NCI-H2107 treated with DMSO at 0.1 percent for 48 hours (cell line): ENCODE results near the gene TENT5D.
"Not testable (repeated sequence)": the region's sequence is repeated elsewhere in the genome, so short reads cannot be mapped to it uniquely, and the experiment has no call there.

ENCODE experiments used
- DNase-seq: peaks from one replicate; lab custom pipeline; 2025; ENCODE audit not compliant: unreplicated experiment; lab: John Stamatoyannopoulos, UW

TENT5D gene

GRCh38 chrX:80420147-80420546 lies at the start of gene TENT5D:
Gene TENT5D, plus strand, starts transcription at chrX:80420447. Its CDS starts 22,093 bp downstream, at chrX:80442540.
- DNase-seq = no peak

GRCh38 chrX:80385651-80386050 lies 34.6 kb upstream of the TENT5D start:
- DNase-seq = not testable (repeated sequence)

GRCh38 chrX:80388206-80388605 lies 32.0 kb upstream of the TENT5D start:
- DNase-seq = no peak

GRCh38 chrX:80412042-80412441 lies 8.2 kb upstream of the TENT5D start:
- no peak for DNase-seq

GRCh38 chrX:80423000-80423399 lies 2.8 kb downstream of the TENT5D start:
- DNase-seq = no peak

- DNase-seq = no peak
These were observed 3.5 kb downstream of the TENT5D start for GRCh38 chrX:80423744-80424143.

GRCh38 chrX:80430826-80431504 lies 10.7 kb downstream of the TENT5D start:
- DNase-seq = no peak

- DNase-seq = no peak
These were observed 11.2 kb downstream of the TENT5D start for GRCh38 chrX:80431505-80431832.

- DNase-seq = no peak
These were observed 12.2 kb downstream of the TENT5D start for GRCh38 chrX:80432441-80432840.

GRCh38 chrX:80432863-80433262 lies 12.6 kb downstream of the TENT5D start:
- no peak for DNase-seq

- not testable (repeated sequence) for DNase-seq
These were observed 47.9 kb downstream of the TENT5D start for GRCh38 chrX:80468166-80468565.

- no peak for DNase-seq
These were observed 51.3 kb downstream of the TENT5D start for GRCh38 chrX:80471582-80471981.

GRCh38 chrX:80485543-80485942 lies 65.3 kb downstream of the TENT5D start:
- no peak for DNase-seq

GRCh38 chrX:80486299-80486698 lies 66.1 kb downstream of the TENT5D start:
- DNase-seq = no peak

- DNase-seq = no peak
These were observed 68.9 kb downstream of the TENT5D start for GRCh38 chrX:80489166-80489565.
